GM19043 (cell line): ENCODE measurements around the gene COL4A2.
"Not testable (repeated sequence)": the region's sequence is repeated elsewhere in the genome, so short reads cannot be mapped to it uniquely, and the experiment has no call there.

ENCODE experiments used
- ATAC-seq: cut with Tn5 transposase; IDR thresholded peaks from one replicate; pipeline ENCODE4 v1.9.1; 2021; ENCODE audit warnings: low read depth; ENCODE audit not compliant: unreplicated experiment

Gene COL4A2

GRCh38 chr13:110305544-110305943 is 1.5 kb upstream of the COL4A2 start:
- no peak for ATAC-seq

GRCh38 chr13:110305949-110306339 is 1.1 kb upstream of the COL4A2 start:
- ATAC-seq, result no peak

GRCh38 chr13:110306340-110306959 is 634 bp upstream of the COL4A2 start:
- ATAC-seq, result no peak

- no peak for ATAC-seq
Measured at GRCh38 chr13:110307767-110308655, 927 bp downstream of the COL4A2 start.

GRCh38 chr13:110308656-110309359 is 1.7 kb downstream of the COL4A2 start:
- no peak for ATAC-seq

- ATAC-seq, result no peak
Measured at GRCh38 chr13:110309661-110310524, 2.8 kb downstream of the COL4A2 start.

GRCh38 chr13:110310541-110311442 is 3.7 kb downstream of the COL4A2 start:
- ATAC-seq, result no peak

GRCh38 chr13:110311443-110312338 is 4.6 kb downstream of the COL4A2 start:
- no peak for ATAC-seq

GRCh38 chr13:110312339-110313031 is 5.4 kb downstream of the COL4A2 start:
- no peak for ATAC-seq

GRCh38 chr13:110313261-110313660 is 6.2 kb downstream of the COL4A2 start:
- not testable (repeated sequence) for ATAC-seq

- not testable (repeated sequence) for ATAC-seq
Measured at GRCh38 chr13:110313733-110314132, 6.6 kb downstream of the COL4A2 start.

GRCh38 chr13:110314516-110315245 is 7.6 kb downstream of the COL4A2 start:
- ATAC-seq, result no peak

GRCh38 chr13:110316196-110316595 is 9.1 kb downstream of the COL4A2 start:
- ATAC-seq, result no peak

GRCh38 chr13:110317093-110317492 is 10.0 kb downstream of the COL4A2 start:
- no peak for ATAC-seq

GRCh38 chr13:110317496-110318195 is 10.6 kb downstream of the COL4A2 start:
- ATAC-seq, result no peak

- ATAC-seq, result no peak
Measured at GRCh38 chr13:110318920-110319319, 11.8 kb downstream of the COL4A2 start.

GRCh38 chr13:110319397-110319773 is 12.3 kb downstream of the COL4A2 start:
- ATAC-seq, result no peak
